Transverse colon (tissue), 4 donors: Measurements from ENCODE around the gene PRR5L. TPM values are rescaled to one million over a fixed set of nuclear protein-coding genes. Genes with fewer than 3 reads are reported as not detected.

ENCODE experiments used
- DNase-seq: peaks from one replicate; pipeline ENCODE4 v3.0.0-alpha.2; 2019
- H3K27ac ChIP-seq, 4 donors: fragments of 200-600 bp; sonication (generic); 2 replicates each; pipeline ENCODE4 v1.5.1; 2016 to 2018; ENCODE audit warnings: inconsistent platforms in 4 of 4
- H3K27me3 ChIP-seq: fragments of 200-600 bp; sonication (generic); 2 replicates; pipeline ENCODE4 v1.5.1; 2017; ENCODE audit warnings: inconsistent platforms
- H3K36me3 ChIP-seq, 4 donors: fragments of 200-600 bp; sonication (generic); 2 replicates each; pipeline ENCODE4 v1.5.1; 2017 to 2019; ENCODE audit warnings: inconsistent platforms in 4 of 4
- H3K4me1 ChIP-seq, 4 donors: fragments of 200-600 bp; sonication (generic); 2 replicates each; pipeline ENCODE4 v1.5.1; 2017 to 2020; ENCODE audit warnings: inconsistent platforms in 4 of 4
- H3K4me3 ChIP-seq, 4 donors: fragments of 200-600 bp; sonication (generic); 1 replicate in 1 of 4; 2 replicates in 3 of 4; pipeline versions ENCODE4 v1.5.1 to v1.6.1; 2017 to 2019; ENCODE audit warnings: inconsistent platforms in 4 of 4
- H3K9me3 ChIP-seq, 2 donors: fragments of 200-600 bp; sonication (generic); 2 replicates each; pipeline ENCODE4 v1.5.1; 2017 to 2019; ENCODE audit warnings: inconsistent platforms in 2 of 2
- CTCF ChIP-seq, 5 experiments: fragments of 200-600 bp in 3 of 5; fragments of 450-650 bp in 2 of 5; sonication (generic) in 3 of 5; IDR thresholded peaks; 1 replicate in 2 of 5; 2 replicates in 3 of 5; pipeline ENCODE4 v1.5.1; 2016 to 2017; ENCODE audit warnings: antibody characterized with exemption in 5 of 5, inconsistent platforms in 3 of 5, mild to moderate bottlenecking in 2 of 5, moderate library complexity in 1 of 5
- EP300 ChIP-seq: sonication (generic); formaldehyde crosslinking; IDR thresholded peaks from one replicate; pipeline ENCODE4 v1.6.1; 2017; ENCODE audit warnings: antibody characterized with exemption, low read depth
- POLR2A ChIP-seq: fragments of 450-650 bp; IDR thresholded peaks from one replicate; pipeline ENCODE4 v1.6.1; 2016; ENCODE audit warnings: antibody characterized with exemption, mild to moderate bottlenecking, moderate library complexity
- POLR2AphosphoS5 ChIP-seq, 3 donors: sonication (generic); formaldehyde crosslinking; IDR thresholded peaks; one replicate each; pipeline ENCODE4 v1.6.1; 2016; ENCODE audit warnings: antibody characterized with exemption in 3 of 3
- WGBS, 2 donors: methylation state at CpG; one replicate each; pipeline ENCODE4 v1.1.5; 2018; ENCODE audit warnings: low coverage in 1 of 2; 5-methylcytosine and 5-hydroxymethylcytosine counted together
- in situ Hi-C, 4 donors: fragments of 200-750 bp; cut with MboI; loops; one replicate each; pipeline versions ENCODE4 v1.15.0 to v1.15.1; 2017; ENCODE audit warnings: low sequenced_read_pairs in 3 of 4, low pct_ligation_motif_present in 1 of 4, low pct_unique_long_range_greater_than_20kb in 1 of 4
- intact Hi-C: fragments of 100-400 bp; cut with DNase I; formaldehyde crosslinking; loops from one replicate; pipeline ENCODE4 v1.15.1; 2023; ENCODE audit warnings: low total_unique reads
- total RNA-seq, 4 donors: library from RNA; depleted of rRNA; stranded (reverse); fragments of >200 nt; gene quantifications; one replicate each; pipeline ENCODE4 v1.1.0, GENCODE V29; 2016

PRR5L gene
- total RNA-seq, 4 donors from 2014 or later, result 203 to 418 (median 251) TPM

- H3K36me3 ChIP-seq, result peaks cover 0 to 11% (median 2%) of the 10 kb centered on the region in 4 donors
- no peak overlapping the region for H3K27ac ChIP-seq
- H3K4me1 ChIP-seq, result no peaks in the 10 kb centered on the region
- in situ Hi-C loops, result loop anchor here in 2 of 4 donors (10.0 to 25.0 kb wide), 2 partner anchors 107 to 214 kb away; no protein-coding TSS in a partner anchor
- DNase-seq, result no peak
- no peaks in the 10 kb centered on the region for H3K27me3 ChIP-seq
- no peak overlapping the region for H3K4me3 ChIP-seq
- no peaks in the 10 kb centered on the region for H3K9me3 ChIP-seq
- intact Hi-C loops, result no loop called here
- 78 to 86% methylated on average over 1 of the region's 1 CpG for WGBS, 2 donors
- TF ChIP-seq CTCF (IDR thresholded peaks at IDR 0.05), result no peak
- TF ChIP-seq POLR2AphosphoS5 (IDR thresholded peaks at IDR 0.05), result no peak
- TF ChIP-seq EP300, result no peak
- TF ChIP-seq POLR2A, result no peak
Observed at GRCh38 chr11:36280531-36280930, 15.6 kb upstream of the PRR5L start.

GRCh38 chr11:36281850-36282249 lies 14.2 kb upstream of the PRR5L start:
- peaks cover 0 to 5% (median 0%) of the 10 kb centered on the region in 4 donors for H3K36me3 ChIP-seq
- intact Hi-C loops, result no loop called here
- H3K27me3 ChIP-seq, result no peaks in the 10 kb centered on the region
- H3K4me3 ChIP-seq, result no peak overlapping the region
- TF ChIP-seq EP300 (no peak), POLR2A (no peak), CTCF (IDR thresholded peaks at IDR 0.05) (no peak), POLR2AphosphoS5 (IDR thresholded peaks at IDR 0.05) (no peak)
- in situ Hi-C loops, result loop anchor here in 2 of 4 donors (10.0 to 25.0 kb wide), 2 partner anchors 105 to 213 kb away; no protein-coding TSS in a partner anchor
- no peaks in the 10 kb centered on the region for H3K9me3 ChIP-seq
- 72 to 91% methylated on average over 4 of the region's 4 CpGs for WGBS, 2 donors
- no peak overlapping the region for H3K27ac ChIP-seq
- no peak for DNase-seq
- no peaks in the 10 kb centered on the region for H3K4me1 ChIP-seq

GRCh38 chr11:36282926-36283325 lies 13.2 kb upstream of the PRR5L start:
- TF ChIP-seq POLR2A, result no peak
- WGBS, 2 donors, result 65 to 70% methylated on average over 1 of the region's 1 CpG
- Histone ChIP-seq H3K4me1 (peaks cover 0 to 6% (median 1%) of the 10 kb centered on the region in 4 donors), H3K4me3 (no peak overlapping the region), H3K9me3 (no peaks in the 10 kb centered on the region), H3K27me3 (no peaks in the 10 kb centered on the region), H3K36me3 (peaks cover 0 to 5% (median 0%) of the 10 kb centered on the region in 4 donors), H3K27ac (no peak overlapping the region)
- in situ Hi-C loops (loop anchor here in 2 of 4 donors (10.0 to 25.0 kb wide), 2 partner anchors 104 to 212 kb away; no protein-coding TSS in a partner anchor), intact Hi-C loops (no loop called here)
- no peak for DNase-seq

- 19 to 44% methylated on average over 14 to 31 of the region's 31 CpGs for WGBS, 2 donors
- H3K27me3 ChIP-seq, result no peaks in the 10 kb centered on the region
- no peak for DNase-seq
- TF ChIP-seq POLR2A (no peak), CTCF (IDR thresholded peaks at IDR 0.05) (no peak), EP300 (no peak), POLR2AphosphoS5 (IDR thresholded peaks at IDR 0.05) (no peak)
- intact Hi-C loops (no loop called here), in situ Hi-C loops (loop anchor here in 2 of 4 donors (10.0 to 25.0 kb wide), 2 partner anchors 99 to 206 kb away; no protein-coding TSS in a partner anchor)
- peak overlapping the region; percentile 54 to 73 (median 68) for H3K27ac ChIP-seq
- peak overlapping the region; percentile 53 to 93 (median 57) for H3K4me3 ChIP-seq
- H3K4me1 ChIP-seq, result peaks cover 0 to 18% (median 8%) of the 10 kb centered on the region in 4 donors
- H3K36me3 ChIP-seq, result no peaks in the 10 kb centered on the region
- no peaks in the 10 kb centered on the region for H3K9me3 ChIP-seq
Observed at GRCh38 chr11:36288442-36289225, 7.5 kb upstream of the PRR5L start.
